ENCODE data around the gene ATG4D.

Gene ATG4D

DNA sequence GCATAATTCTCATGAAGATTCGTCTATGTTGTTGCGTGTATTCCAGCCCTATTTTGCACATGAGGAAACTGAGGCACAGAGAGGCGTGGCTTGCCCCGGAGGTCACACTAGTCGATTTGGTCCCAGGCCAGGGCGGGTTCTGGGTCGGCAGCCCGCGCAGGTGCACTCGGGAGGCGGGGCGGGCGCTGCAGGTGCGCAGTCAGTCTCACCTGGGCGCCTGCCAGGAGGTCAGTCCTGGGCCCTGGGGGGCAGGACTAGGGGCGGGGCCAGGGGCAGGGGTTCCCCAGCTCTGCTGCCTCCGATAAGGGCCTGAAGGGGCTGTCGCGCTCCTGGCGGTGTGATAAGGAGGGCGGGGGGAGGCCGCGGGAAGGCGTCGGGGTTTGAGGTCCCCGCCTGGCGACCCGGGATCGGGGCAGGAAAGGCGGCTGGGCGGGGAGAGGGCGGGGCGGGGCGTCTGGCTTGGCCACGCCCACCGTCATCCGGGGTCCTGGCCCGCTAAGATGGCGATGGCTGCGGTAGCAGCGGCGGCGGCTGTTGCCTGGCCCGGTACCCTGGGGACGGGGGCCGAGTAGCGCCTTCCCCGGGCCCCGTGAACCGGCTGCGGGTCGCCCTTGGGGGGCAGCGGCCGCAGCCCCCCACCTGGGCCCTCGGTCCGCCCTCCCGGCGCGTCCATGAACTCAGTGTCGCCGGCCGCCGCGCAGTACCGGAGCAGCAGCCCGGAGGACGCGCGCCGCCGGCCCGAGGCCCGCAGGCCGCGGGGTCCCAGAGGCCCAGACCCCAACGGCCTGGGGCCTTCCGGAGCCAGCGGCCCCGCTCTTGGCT, at the start of gene ATG4D:
ATG4D (plus strand) TSS at position 485 of the 822 bp plus-strand sequence; CDS start at position 672, 187 bp downstream.
- H3K27me3 Mint-ChIP-seq, result peaks cover 9% of the 10 kb centered on the region
- peaks cover 3% of the 10 kb centered on the region for H3K36me3 Mint-ChIP-seq (ENCODE audit: low read depth)
- peak within 1 kb of the TSS; percentile 87 for H3K4me3 Mint-ChIP-seq
- H3K27ac Mint-ChIP-seq, result peak within 1 kb of the TSS; percentile 62
- H3K4me1 Mint-ChIP-seq (ENCODE audit: low read depth), result peaks cover 10% of the 10 kb centered on the region
- no peaks in the 10 kb centered on the region for H3K9me3 Mint-ChIP-seq

DNA sequence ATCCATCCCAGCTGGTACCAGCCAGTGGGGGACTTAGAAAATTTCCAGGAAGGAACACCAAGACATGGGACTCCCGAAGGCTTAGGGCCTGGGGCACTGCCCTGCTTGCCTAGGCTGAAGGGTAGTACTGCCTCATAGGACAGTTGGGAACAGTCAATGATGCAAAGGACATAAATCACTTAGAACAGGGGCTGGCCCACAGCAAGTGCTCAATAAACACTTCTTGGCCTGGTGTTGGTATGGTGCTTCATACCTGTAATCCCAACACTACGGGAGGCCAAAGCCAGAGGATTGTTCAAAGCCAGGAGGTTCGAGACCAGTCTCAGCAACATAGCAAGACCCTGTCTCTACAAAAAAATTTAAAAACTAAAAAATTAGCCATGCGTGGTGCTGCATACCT, 46.3 kb upstream of the ATG4D start:
- peaks cover 31% of the 10 kb centered on the region for H3K4me1 Mint-ChIP-seq (ENCODE audit: low read depth)
- no peaks in the 10 kb centered on the region for H3K27me3 Mint-ChIP-seq
- H3K9me3 Mint-ChIP-seq, result no peaks in the 10 kb centered on the region
- H3K4me3 Mint-ChIP-seq, result no peak overlapping the region
- H3K27ac Mint-ChIP-seq, result no peak overlapping the region
- peaks cover 35% of the 10 kb centered on the region for H3K36me3 Mint-ChIP-seq (ENCODE audit: low read depth)

DNA sequence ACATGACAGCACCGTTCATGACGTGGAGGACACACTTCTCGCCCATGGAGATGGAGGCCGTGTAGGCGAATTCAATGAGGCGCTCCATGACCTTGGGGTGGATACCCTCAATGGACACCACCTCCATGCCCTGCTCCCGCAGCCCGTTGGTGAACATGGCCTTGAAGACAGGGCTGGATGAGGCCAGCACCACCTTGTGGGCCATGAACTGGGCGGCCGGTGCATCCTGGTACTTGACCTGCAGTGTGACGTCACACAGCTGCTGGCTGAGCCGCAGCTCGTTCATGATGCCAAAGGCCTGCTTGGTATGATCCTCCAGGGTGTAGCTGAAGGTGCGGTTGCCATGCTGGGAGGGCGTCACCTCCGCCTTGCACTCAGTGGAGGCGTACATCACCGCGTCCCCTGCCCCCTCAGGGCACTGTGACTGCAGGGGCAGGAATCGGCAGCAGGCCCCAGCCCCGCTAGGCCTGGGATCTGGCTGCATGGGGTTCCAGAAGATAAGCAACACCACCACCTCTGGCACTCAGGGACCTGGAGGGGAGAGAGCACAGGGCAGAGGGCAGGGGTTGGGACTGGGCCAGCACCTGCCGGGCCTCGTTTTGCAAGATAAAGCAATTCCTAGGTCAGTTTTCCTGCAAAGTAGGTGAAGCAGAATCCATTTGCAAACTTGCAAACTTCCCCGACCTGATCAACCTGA, 44.0 kb upstream of the ATG4D start:
- peaks cover 31% of the 10 kb centered on the region for H3K36me3 Mint-ChIP-seq (ENCODE audit: low read depth)
- no peak overlapping the region for H3K27ac Mint-ChIP-seq
- peak overlapping the region; percentile 67 for H3K4me3 Mint-ChIP-seq
- H3K4me1 Mint-ChIP-seq (ENCODE audit: low read depth), result peaks cover 36% of the 10 kb centered on the region
- no peaks in the 10 kb centered on the region for H3K27me3 Mint-ChIP-seq
- no peaks in the 10 kb centered on the region for H3K9me3 Mint-ChIP-seq

DNA sequence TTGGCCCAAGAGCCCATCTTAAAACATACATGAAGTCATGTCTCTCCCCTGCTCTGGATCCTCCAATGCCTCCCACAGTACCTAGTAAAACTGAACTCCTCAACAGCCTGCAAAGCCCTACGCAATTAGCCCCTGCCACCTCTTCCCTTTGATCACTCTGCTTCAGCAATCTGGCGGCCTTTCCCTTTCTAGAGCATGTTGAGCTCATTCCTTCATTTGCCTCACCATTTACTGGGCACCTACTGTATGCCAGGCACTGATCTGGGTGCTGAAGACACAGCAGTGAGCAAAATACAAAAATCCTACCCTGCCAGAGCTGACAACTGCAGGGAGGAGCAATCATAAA, 43.5 kb upstream of the ATG4D start:
- peaks cover 31% of the 10 kb centered on the region for H3K36me3 Mint-ChIP-seq (ENCODE audit: low read depth)
- no peaks in the 10 kb centered on the region for H3K9me3 Mint-ChIP-seq
- peaks cover 36% of the 10 kb centered on the region for H3K4me1 Mint-ChIP-seq (ENCODE audit: low read depth)
- H3K4me3 Mint-ChIP-seq, result peak overlapping the region; percentile 67
- H3K27me3 Mint-ChIP-seq, result no peaks in the 10 kb centered on the region
- peak overlapping the region; percentile 75 for H3K27ac Mint-ChIP-seq

DNA sequence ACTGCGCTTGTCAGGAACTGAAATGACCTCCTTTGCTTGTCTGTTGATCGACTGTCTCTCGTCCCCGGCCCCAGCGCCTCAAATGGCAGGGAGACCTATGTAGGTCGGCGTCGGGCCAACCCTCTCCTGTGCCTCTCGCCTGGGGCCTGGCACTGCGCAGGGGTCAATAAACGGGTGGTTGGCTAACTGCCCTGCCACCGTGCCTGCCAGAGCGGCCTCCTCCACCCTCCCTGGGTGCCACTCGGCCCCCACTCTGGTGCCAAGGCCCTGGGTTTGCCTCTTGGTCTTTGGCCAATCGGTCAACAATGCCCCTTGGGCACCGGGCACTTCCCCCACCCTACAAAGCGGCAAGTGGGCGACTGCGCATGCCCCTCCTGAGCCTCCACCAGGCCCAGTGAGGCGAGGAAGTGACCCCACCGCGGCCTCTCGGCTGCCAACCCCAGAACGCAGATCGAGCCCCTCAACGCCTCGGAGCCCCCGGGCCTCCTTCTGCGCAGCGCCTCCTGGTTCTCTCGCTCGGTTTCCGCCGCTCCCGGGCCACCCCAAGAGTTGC, 41.7 kb upstream of the ATG4D start:
- Mint-ChIP-seq H3K4me3 (peak overlapping the region; percentile 96), H3K27ac (peak overlapping the region; percentile 96), H3K36me3 (ENCODE audit: low read depth) (peaks cover 30% of the 10 kb centered on the region), H3K4me1 (ENCODE audit: low read depth) (peaks cover 41% of the 10 kb centered on the region), H3K9me3 (no peaks in the 10 kb centered on the region), H3K27me3 (no peaks in the 10 kb centered on the region)

DNA sequence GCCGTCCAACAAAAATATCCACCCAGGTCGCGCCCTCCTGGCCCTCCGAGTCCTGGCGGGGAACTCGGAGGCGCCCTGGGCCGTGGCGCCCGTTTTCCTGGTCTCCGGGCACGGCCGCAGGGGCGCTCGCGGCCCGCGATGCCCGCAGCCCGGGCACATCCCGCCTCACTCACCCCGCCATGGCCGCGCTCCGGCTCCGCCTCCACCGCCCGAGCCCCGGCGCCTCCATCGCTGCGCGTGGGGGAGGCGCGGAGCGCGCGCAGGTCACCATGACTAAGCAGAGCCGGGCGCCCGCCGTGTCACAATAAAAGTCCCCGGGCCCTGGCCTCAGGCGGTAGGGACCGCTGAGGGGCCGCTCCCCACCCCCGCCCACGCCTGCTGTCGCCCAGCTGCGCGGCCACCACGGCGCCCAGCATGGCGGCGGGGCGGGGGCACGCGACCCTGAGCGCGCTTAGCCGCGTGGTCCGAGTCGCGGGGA, 41.1 kb upstream of the ATG4D start:
- Mint-ChIP-seq H3K9me3 (no peaks in the 10 kb centered on the region), H3K27me3 (no peaks in the 10 kb centered on the region), H3K36me3 (ENCODE audit: low read depth) (peaks cover 26% of the 10 kb centered on the region), H3K27ac (peak overlapping the region; percentile 96), H3K4me3 (peak overlapping the region; percentile 96), H3K4me1 (ENCODE audit: low read depth) (peaks cover 37% of the 10 kb centered on the region)

DNA sequence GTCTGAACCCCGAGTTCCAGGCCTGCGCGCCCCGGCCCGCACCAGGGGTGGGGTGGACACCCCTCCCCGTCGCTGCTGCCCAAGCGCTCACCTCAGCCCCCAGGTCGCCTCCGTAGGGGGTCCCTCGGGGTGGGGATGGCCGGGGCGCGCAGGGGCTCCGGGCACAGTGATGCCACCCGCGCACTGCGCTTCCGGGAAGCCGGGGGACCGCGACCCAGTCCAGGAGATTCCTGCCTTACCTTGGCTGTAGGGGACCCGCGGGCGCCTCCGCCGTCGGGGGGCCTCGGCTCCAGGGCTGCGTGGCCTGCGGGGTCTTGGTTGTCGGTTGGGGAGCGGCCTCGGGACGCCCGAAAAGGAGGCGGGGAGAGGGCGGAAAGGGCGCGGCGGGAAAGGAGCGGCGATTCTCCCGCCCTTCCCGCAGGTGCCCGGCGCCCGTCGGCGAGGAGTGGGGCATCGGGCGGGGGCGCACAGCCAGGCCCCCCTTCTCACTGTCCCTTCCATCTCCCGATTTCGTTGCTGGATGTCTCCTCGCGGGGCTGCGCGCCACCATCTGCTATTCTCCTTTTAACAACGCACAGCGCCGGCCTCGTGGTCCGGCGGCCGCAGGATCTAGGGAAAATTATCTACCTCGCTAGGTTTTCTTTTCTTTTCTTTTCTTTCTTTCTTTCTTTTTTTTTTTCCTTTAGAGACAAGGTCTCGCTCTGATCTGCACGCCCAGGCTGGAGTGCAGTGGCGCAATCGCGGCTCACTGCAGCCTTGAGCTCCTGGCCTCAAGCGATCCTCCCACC, 40.5 kb upstream of the ATG4D start, which contains the start of gene KEAP1:
KEAP1 (minus strand) TSS at position 355 of the 788 bp plus-strand sequence. CDS start 3,323 bp downstream, outside the sequence.
- Mint-ChIP-seq H3K4me3 (peak within 1 kb of the TSS; percentile 96), H3K4me1 (ENCODE audit: low read depth) (peaks cover 36% of the 10 kb centered on the region), H3K27ac (peak within 1 kb of the TSS; percentile 96), H3K27me3 (no peaks in the 10 kb centered on the region), H3K9me3 (no peaks in the 10 kb centered on the region), H3K36me3 (ENCODE audit: low read depth) (peaks cover 26% of the 10 kb centered on the region)

DNA sequence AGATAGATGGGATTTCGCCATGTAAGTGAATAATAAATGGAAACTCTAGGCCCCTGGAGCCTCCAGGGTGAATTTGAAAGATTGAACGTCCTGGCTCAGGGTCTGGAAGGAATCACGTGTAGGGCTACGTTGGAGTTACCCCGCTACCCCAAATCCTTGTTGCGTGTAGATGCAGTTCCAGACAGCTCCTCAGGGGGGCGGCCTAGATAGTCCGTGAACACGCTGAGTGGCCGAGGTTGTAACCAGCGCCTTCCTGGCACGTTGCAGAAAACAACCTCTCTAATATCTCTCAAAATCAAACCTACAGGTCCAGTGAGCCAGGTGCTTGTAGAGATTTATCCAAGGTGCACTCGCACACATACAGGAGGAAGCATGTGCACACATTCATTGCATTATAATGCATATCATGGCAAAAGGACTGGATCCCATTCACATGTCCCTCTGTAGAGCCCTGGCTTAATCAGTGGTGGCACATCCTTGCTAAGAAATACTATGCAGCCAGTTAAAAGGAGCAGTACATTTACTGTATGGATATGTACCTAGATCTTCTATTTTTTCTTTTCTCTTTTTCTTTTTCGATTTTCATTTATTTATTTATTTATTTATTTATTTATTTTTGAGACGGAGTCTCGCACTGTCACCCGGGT, 38.0 kb upstream of the ATG4D start:
- H3K4me1 Mint-ChIP-seq (ENCODE audit: low read depth), result peaks cover 31% of the 10 kb centered on the region

DNA sequence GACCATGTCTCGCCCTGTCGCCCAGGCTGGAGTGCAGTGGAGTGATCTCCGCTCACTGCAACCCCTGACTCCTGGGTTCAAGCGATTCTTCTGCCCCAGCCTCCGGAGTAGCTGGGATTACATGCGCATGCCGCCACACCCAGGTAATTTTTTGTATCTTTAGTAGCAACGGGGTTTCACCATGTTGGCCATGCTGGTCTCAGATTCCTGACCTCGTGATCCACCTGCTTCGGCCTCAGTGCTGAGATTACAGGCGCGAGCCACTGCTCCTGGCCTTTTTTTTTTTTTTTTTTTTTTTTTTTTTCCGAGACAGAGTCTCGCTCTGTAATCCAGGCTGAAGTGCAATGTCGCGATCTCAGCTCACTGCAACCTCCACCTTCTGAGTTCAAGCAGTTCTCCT, 35.7 kb upstream of the ATG4D start:
- Mint-ChIP-seq H3K4me1 (ENCODE audit: low read depth) (peaks cover 22% of the 10 kb centered on the region), H3K27me3 (peaks cover 5% of the 10 kb centered on the region), H3K9me3 (no peaks in the 10 kb centered on the region), H3K4me3 (no peak overlapping the region), H3K27ac (no peak overlapping the region), H3K36me3 (ENCODE audit: low read depth) (no peaks in the 10 kb centered on the region)

More for the DNA sequence above, 38.0 kb upstream of the ATG4D start:
- Mint-ChIP-seq H3K27me3 (no peaks in the 10 kb centered on the region), H3K4me3 (no peak overlapping the region), H3K9me3 (no peaks in the 10 kb centered on the region), H3K27ac (no peak overlapping the region), H3K36me3 (ENCODE audit: low read depth) (peaks cover 9% of the 10 kb centered on the region)

DNA sequence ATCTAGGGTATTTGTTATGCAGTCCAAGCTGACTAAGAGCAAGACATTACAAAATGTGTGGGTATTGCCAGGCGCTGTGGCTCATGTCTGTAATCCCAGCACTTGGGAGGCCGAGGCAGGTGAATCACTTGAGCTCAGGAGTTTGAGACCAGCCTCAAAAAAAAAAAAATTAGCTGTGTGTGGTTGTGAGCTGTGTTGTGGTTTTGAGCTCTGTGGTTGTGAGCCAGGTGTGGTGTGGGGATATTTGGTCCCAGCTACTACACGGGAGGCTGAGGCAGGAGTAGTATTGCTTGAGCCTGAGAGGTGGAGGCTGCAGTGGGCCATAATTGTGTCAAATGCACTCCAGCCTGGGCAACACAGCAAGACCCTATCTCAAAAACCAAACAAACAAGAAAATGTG, 35.0 kb upstream of the ATG4D start:
- Mint-ChIP-seq H3K36me3 (ENCODE audit: low read depth) (no peaks in the 10 kb centered on the region), H3K4me3 (peak overlapping the region; percentile 14), H3K9me3 (no peaks in the 10 kb centered on the region), H3K27me3 (peaks cover 12% of the 10 kb centered on the region), H3K4me1 (ENCODE audit: low read depth) (peaks cover 24% of the 10 kb centered on the region), H3K27ac (no peak overlapping the region)

DNA sequence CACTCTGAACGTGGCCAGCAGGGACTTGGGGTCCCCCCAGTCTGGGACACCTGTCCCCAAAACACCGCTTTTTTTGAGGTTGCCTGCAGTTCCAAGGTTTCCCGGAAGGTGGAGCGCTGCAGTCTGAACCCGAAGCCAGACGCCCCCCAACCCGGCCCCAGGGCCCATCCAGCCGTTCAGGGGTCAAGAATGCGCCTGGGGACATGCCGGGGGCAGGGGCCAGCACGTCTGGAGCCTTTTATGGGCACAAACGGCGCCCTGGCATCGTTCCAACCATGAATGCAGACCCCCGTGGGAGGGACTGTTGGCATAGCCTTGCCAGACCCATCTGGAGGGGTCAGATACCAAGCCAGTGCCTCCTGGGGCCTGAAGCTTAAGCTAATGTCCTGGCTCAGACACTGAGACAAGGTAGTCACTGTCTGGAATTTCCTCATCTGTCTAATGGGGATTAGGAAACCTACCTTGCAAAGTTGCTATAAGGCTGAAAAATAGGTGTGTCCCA, 33.4 kb upstream of the ATG4D start:
- H3K9me3 Mint-ChIP-seq, result no peaks in the 10 kb centered on the region
- peaks cover 26% of the 10 kb centered on the region for H3K27me3 Mint-ChIP-seq
- no peak overlapping the region for H3K4me3 Mint-ChIP-seq
- no peak overlapping the region for H3K27ac Mint-ChIP-seq
- peaks cover 28% of the 10 kb centered on the region for H3K4me1 Mint-ChIP-seq (ENCODE audit: low read depth)
- no peaks in the 10 kb centered on the region for H3K36me3 Mint-ChIP-seq (ENCODE audit: low read depth)

DNA sequence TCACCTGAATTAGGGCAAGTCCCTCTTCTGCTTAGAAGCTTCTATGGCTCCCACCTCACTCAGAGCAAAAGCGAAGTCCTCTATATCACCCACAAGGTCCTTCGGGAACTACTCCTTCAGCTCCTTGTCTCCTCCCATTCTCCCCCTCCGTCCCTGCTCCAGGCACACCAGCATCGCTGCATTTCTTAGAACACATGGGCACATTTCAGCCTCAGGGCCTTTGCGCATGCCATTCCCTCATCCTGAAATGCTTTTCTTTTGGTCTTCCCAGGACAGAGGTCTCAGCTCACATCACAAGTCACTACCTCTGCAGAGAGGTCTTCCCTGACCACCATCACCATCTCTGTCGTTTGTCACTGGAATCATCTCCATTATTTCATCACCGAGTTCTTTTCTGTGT, 30.5 kb upstream of the ATG4D start:
- Mint-ChIP-seq H3K9me3 (no peaks in the 10 kb centered on the region), H3K27me3 (peaks cover 45% of the 10 kb centered on the region), H3K36me3 (ENCODE audit: low read depth) (no peaks in the 10 kb centered on the region), H3K4me3 (peak overlapping the region; percentile 30), H3K4me1 (ENCODE audit: low read depth) (peaks cover 35% of the 10 kb centered on the region), H3K27ac (no peak overlapping the region)

DNA sequence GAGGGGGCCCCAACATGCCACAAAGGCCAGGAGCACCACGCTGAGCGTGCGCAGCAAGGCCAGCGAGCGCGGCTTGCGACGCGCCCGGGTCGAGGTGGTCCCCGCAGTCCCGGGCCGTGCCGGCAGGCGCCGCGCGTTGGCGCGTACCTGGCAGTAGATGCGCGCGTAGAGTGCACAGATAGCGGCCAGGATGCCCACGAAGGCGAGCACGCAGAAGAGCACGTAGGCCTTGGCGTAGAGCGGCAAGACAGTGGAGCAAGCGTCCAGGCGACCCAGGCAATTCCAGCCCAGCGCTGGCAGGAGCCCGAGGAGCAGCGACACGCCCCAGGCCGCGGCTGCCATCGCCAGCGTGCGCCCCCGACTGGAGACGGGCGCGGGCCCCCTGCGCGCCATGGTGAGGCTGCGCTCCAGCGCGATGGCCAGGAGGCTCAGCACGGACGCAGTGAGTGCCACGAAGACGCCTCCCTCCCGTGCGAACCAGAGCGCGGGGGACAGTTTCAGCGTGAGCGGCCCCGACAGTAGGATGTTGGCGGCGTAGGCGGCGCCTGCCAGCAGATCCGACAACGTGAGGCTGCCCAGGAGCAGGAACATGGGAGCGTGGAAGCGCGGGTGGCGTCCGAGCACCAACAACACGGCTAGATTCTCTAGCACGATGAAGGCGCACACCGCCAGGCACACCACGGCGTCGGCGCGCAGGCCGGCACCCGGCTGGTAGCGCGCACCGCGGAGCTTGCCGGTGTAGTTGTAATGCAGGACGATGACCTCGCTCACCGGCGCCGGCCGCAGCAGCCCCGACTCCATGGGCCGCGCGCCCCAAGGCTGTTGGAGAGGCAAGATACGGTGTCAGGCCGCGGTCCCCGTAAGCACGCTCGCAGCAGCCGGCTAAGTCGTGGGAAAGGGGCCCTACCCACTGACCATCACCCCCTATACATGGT, 29.2 kb upstream of the ATG4D start:
- H3K9me3 Mint-ChIP-seq, result no peaks in the 10 kb centered on the region
- no peak overlapping the region for H3K27ac Mint-ChIP-seq
- H3K36me3 Mint-ChIP-seq (ENCODE audit: low read depth), result no peaks in the 10 kb centered on the region
- peaks cover 39% of the 10 kb centered on the region for H3K4me1 Mint-ChIP-seq (ENCODE audit: low read depth)
- H3K4me3 Mint-ChIP-seq, result peak overlapping the region; percentile 73
- H3K27me3 Mint-ChIP-seq, result peaks cover 57% of the 10 kb centered on the region

Data from stimulated activated naive CD8-positive, alpha-beta T cell treated with anti-CD3 and anti-CD28 coated beads, Interleukin-15, Interleukin-2, amounts not matched to agents 100 ng/mL and 50 ng/mL, for 24 hours (primary cell).